HG03439 (cell line): ENCODE measurements around the gene TRIM36.

Experiments used
- ATAC-seq: cut with Tn5 transposase; IDR thresholded peaks from one replicate; pipeline ENCODE4 v1.9.1; 2021; ENCODE audit warnings: mild to moderate bottlenecking, moderate library complexity; ENCODE audit not compliant: unreplicated experiment

The TRIM36 gene

DNA sequence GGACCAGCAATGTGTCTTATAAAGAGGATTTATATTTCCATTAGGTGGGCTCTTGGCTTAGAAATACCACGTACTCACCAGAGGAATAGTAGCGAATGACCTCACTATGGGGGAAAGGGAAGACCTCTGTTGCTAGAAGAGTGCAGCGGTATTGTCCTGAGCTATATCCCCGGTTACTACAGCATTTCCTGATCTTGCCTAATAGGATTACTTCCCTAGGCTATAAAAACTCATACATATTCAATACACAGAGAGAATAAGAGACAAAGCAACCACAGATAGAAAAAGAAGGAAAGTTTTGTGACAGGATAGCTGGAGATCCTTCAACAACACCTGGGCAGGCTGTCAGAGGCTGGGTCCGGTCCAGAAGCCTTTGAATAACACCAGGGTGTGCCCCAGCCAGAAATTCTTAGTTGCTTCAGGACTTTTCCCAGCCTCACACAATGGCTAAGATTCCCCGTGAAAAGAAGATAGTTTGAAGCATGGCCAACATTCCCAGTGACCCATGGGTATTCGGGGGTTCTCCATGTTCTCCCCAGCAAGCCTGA, 85.4 kb downstream of the TRIM36 start:
- no peak for ATAC-seq

- no peak for ATAC-seq
These were observed 89.6 kb downstream of the TRIM36 start for GRCh38 chr5:115079924-115080623.
